Activated CD4-positive, alpha-beta T cell treated with anti-CD3 and anti-CD28 coated beads for 4 hours (primary cell): ENCODE data around the gene RPUSD2.

Experiments
- DNase-seq, 2 donors: peaks; one replicate each; pipeline ENCODE4 v3.0.0-alpha.2; 2020

The RPUSD2 gene

DNA sequence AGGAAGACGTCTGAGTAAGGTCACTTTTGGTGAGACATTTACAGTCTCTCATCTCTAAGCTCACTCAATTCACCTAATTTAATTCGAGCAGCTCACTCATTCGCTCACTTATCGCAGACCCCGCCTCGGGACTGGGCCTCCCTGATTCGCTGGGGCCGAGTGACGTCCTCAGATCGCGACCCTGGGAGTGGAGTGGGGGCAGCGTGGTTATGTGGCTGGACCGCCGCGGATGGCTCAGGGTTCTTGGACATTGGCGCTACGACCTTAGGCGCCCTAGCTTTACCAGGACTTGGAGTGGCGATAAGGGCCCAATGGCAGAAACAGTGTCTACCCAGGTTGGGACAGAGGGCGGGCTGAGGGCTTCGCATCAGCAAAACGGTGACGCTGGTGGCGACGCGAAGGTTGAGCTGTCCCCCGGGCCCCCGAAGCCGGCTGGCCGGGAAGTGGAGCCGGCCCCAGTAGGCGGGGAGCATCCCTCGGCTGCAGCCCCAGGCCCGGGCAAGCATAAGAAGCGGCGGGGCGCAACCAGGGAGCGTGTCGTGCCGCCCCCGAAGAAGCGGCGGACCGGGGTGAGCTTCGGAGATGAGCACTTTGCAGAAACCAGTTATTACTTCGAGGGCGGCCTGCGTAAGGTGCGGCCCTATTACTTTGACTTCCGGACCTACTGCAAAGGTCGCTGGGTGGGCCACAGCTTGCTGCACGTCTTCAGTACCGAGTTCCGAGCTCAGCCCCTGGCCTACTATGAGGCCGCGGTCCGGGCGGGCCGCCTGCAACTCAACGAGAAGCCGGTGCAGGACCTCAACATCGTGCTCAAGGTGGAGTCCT lies at the start of gene RPUSD2:
RPUSD2 (plus strand) TSS at position 171 of the 825 bp plus-strand sequence; CDS start at position 210, 39 bp downstream.
- DNase-seq, result peak; percentile 88 to 92

- DNase-seq, result no peak
These were observed 45.5 kb upstream of the RPUSD2 start for GRCh38 chr15:40523611-40524010.

DNA sequence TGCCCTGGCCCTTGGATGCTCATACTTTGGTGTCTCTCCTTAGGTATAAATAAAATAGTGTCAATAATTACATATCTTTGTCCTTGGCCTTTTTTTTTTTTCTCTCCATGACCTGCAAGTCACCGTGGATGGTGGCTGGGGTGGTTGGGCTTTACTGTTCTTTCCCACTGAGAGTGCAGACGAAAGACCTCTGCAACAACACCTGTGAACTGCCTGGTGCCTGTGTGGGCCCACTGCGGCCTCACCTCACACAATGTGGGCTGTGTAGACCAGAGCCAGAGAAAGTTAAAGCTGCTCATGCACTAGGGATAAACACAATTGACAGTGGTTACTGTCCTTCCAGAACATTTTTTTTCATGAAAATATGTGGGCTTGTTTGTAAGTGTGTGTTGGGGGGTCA lies 43.2 kb upstream of the RPUSD2 start:
- no peak for DNase-seq

DNA sequence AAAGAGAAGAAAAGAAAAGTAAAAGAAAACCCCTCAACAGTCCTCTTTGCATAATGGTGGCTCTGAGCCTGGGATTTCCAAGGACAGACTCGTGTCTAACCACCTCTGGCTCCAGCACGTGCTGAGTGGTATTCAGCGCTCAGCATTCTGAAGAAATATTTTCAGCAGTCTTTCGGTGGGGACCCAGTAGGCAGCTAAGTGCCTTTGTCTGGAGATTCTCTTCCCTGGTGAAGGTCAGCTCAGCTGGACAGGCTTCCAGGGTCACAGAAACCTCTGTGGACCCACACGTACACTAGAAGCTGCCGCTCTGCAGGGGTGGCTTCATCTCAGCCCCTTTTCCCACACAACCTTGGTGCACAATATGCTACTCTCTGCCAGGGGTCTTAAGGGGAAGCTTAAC lies 40.3 kb upstream of the RPUSD2 start:
- no peak for DNase-seq

DNA sequence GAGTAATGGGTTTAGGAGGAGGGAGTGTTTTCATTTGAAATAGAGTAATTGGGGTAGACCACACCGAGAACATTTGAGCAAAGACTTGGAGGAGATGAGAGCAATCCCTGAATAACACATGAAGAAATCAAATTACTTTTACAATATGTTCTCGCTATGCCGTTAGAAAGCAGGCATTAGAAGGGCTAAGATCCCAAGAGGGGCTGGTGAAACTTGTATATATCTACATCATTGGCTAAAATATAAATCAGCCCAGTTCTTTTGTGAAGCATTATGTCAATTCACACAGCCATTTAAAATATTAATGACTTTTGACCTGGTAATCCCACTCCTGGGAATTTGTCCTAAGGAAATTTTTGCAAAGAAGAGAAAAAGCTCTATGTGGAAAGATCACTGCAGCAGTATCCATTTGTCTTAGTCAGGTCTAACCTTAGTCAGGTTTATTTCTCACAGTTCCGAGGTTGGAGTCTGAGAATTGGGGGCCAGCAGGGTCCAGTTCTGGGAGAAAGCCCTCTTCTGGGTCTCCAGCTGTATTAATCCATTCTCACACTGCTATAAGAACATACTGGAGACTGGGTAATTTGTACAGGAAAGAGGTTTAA lies 35.2 kb upstream of the RPUSD2 start:
- no peak for DNase-seq

DNA sequence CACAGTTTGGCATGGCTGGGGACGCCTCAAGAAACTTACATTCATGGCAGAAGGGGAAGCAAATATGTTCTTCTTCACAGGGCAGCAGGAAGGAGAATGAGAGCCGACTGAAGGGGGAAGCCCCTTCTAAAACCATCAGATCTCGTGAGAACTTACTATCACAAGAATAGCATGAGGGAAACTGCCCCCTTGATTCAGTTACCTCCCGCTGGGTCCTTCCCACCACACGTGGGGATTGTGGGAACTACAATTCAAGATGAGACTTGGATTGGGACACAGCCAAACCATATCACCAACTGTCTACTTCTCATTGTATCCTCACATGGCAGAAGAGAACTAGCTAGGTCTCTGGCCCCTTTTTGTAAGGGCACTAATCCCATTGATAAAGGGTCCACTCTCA lies 34.7 kb upstream of the RPUSD2 start:
- DNase-seq, result no peak

GRCh38 chr15:40536501-40536900 lies 32.6 kb upstream of the RPUSD2 start:
- no peak for DNase-seq

- no peak for DNase-seq
These were observed 30.1 kb upstream of the RPUSD2 start for GRCh38 chr15:40538976-40539375.

- no peak for DNase-seq
These were observed 26.0 kb upstream of the RPUSD2 start for GRCh38 chr15:40543082-40543481.

DNA sequence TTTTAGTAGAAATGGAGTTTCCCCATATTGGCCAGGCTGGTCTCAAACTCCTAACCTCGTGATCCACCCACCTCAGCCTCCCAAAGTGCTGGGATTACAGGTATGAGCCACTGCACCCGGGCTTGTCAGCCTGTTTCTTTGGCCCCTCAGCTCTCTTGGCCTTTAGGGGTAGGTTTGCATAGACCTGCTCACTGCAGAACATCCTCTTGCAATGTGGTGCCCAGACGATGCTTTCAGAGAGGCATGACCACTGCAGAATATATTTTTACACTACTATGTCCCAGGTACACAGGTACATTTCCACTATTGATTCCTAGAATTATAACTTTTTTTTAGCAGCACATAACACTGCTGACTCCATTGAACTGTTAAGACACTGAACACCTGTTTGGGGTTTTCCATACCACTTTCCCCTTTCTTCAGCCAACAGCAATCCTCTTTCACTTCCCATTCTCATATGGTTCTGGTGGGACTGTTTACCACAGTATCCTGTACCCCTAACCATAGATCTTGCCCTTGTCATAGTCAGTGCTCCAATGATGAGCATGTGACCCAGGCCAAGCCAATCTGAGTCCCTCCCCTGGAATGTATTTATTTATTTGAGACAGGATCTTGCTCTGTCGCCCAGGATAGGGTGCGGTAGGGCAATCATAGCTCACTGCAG lies 25.3 kb upstream of the RPUSD2 start:
- DNase-seq, result no peak

- no peak for DNase-seq
These were observed 23.6 kb upstream of the RPUSD2 start for GRCh38 chr15:40545457-40545856.

GRCh38 chr15:40548610-40549009 lies 20.5 kb upstream of the RPUSD2 start:
- DNase-seq, result no peak

- DNase-seq, result no peak
These were observed 19.2 kb upstream of the RPUSD2 start for GRCh38 chr15:40549894-40550293.

DNA sequence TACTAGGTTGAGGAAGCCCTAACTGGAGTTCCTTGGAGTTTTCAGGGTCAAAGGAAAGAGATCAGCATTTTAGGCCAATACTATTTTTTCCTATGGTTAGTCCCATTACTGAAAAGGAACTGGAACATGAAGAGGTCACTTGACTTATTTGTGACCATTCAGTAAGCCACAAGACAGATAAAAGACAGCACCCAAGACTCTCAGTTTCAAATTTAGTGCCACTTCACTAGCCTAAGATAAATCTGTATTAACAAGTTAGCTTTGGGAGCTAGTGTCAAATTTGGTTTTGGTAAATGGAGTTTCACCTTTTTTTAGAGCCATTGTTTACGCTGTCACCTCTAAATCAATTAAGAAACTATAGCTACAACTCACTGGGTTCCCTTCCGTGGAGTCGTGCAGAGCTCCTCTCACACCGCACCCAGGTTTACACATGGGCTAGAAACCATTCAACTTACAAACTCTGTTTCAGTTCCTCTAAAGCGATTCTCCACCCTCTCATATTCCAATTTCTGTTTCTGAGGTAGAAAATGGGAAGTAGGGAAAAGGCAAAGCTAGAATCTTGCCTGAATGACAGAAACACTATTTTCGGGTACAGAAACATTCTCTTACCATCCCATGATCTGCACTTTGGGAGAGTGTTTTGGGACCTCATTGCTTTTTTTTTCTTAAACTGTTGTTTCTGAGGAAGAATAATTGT lies 18.6 kb upstream of the RPUSD2 start:
- no peak for DNase-seq

GRCh38 chr15:40554161-40554525 lies 15.0 kb upstream of the RPUSD2 start:
- no peak for DNase-seq

GRCh38 chr15:40555876-40556275 lies 13.2 kb upstream of the RPUSD2 start:
- DNase-seq, result no peak

DNA sequence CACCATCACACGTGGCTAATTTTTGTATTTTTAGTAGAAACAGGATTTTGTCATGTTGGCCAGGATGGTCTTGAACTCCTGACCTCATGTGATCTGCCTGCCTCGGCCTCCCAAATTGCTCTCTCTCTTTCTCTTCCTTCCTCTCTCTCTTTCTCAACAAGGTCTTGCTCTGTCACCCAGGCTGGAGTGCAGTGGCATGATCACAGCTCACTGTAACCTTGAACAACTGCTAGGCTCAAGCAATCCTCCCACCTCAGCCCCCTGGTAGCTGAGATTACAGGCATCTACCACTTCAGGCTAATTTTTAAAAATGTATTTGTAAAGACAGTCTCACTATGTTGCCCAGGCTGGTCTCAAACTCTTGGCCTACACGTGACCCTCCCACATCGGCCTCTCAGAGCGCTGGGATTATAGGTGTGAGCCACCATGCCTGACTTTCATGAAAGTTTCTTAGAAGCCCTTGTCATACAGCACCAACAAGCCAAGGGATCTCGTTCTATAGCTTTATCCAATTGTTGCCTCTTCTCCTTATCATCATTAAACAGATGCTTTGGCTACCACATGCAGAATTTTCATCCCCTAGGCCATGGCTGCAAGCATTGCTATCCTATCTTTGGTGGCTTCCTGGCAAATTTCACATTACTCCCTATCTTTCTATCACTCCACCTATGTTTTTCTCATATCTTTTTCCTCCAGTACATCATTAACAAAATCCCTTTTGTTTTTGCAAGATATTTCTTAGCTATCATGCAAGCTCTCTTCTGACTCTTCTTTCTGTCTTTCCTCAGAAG lies 10.0 kb upstream of the RPUSD2 start:
- no peak for DNase-seq

GRCh38 chr15:40562691-40563090 lies 6.4 kb upstream of the RPUSD2 start:
- DNase-seq, result no peak

- DNase-seq, result no peak
These were observed 5.7 kb upstream of the RPUSD2 start for GRCh38 chr15:40563426-40563825.

DNA sequence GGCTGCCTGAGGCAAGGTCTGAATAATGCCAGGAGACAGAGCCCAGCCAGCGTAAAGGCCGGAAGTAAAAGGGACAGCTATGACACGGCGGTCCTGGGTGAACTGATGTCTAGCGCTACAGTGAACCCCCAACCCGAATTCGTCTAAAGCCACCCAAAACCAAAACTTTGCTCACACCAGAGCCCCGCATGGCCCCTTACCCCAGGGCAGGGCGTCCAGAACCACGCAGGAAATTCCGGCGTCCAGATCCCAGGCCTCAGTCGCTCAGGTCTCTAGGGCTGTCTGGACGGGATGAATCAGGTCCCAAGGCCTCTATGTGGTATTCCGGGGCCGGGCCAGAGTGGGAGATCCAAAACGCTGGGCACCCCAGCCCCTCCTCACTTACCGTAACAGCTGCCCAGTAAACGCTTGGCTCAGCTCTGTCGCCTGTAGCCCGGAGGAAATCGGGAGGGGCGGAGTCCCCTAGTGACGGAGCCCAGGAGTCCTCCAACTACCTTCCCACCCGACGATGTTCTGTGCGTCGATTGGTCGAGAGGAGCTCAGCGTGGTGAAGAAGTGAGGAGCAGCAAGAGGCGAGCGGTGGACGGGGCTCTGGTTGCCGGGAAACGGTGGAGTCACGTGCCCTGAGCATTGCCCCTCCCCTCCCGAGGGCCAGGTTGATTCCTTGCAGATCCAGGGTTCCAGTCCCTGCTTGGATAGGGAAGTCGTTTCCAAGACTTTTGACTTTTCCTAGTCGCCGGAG lies 4.3 kb upstream of the RPUSD2 start, which contains the start of gene CCDC32:
CCDC32 (minus strand) TSS at position 452 of the 742 bp plus-strand sequence. CDS start 2,027 bp downstream, outside the sequence.
- DNase-seq, result peak; percentile 92

DNA sequence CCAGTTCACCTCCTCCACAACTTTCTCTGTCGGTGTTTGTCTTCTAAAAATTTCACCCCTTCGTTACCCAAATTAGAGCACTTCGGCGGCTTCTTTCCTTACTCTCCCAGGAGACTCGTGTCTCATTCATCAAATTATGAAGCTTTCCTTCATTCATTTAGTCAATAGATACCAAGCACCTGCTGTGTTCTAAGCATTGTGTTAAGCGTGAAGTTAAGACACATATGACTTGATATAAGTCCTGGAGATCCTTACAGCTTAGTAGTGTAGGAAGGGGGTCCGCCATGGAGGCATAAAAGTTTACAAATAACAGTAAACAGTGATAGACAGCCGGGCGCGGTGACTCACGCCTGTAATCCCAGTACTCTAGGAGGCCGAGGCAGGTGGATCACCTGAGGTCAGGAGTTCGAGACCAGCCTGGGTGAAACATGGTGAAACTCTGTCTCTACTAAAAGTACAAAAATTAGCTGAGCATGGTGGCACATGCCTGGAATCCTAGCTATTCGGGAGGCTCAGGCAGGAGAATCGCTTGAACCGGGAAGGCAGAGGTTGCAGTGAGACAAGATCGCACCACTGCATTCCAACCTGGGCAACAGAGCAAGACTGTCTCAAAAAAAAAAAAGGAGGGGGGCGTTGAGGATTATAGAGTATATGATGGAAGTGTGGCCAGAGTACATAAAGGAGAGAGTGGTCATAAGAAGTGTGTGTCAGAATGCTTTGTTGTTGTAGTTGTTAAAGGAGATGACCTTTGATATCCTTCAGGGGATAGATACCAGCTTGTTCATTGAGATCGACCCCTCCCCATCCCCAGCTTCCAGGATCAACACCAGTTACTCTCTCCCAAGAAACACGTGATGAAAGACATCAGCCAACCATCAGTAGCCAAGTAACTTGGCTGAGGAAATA lies 3.5 kb upstream of the RPUSD2 start:
- DNase-seq, result no peak
